22Rv1 (cell line): ENCODE results near the gene ATRNL1.

Experiments
- CTCF ChIP-seq: fragments of 450-650 bp; IDR thresholded peaks from 2 replicates; pipeline ENCODE4 v1.5.1; 2017; ENCODE audit warnings: mild to moderate bottlenecking
- ZFX ChIP-seq: fragments of 450-650 bp; IDR thresholded peaks from 2 replicates; pipeline ENCODE4 v1.6.1; 2017; ENCODE audit warnings: antibody characterized with exemption, borderline replicate concordance

- no peak for TF ChIP-seq CTCF
- no peak for TF ChIP-seq ZFX
Observed at GRCh38 chr10:115849197-115849596, 756.0 kb downstream of the ATRNL1 start.
